Panc1 (cell line): ENCODE results near the gene YAP1. TPM values are rescaled to one million over a fixed set of nuclear protein-coding genes. Genes with fewer than 3 reads are reported as not detected.

ENCODE experiments used
- ATAC-seq: fragments of 200-7000 bp; cut with Tn5 transposase; 2 replicates; pipeline ENCODE4 v1.9.1; 2020; ENCODE audit warnings: mild to moderate bottlenecking, moderate library complexity
- BruUV-seq: library from RNA; stranded (reverse); fragments of 400-500 nt; replicated peaks from 2 replicates; lab custom pipeline; 2021; lab: Mats Ljungman, UMichigan
- CTCF ChIA-PET: fragments of 300-600 bp; sonication (Branson Sonifier 250); formaldehyde crosslinking; loops from one replicate; lab custom pipeline; 2022; ENCODE audit warnings: antibody characterized with exemption; lab: Charles Lee
- POLR2A ChIA-PET: fragments of 300-600 bp; sonication (Branson Sonifier 250); formaldehyde crosslinking; loops from one replicate; lab custom pipeline; 2022; ENCODE audit warnings: antibody characterized with exemption; lab: Charles Lee
- DNase-seq: peaks from one replicate; pipeline ENCODE4 v3.0.0-alpha.2; 2010; ENCODE audit warnings: low read depth, low spot score
- H3K27ac ChIP-seq: 2 replicates; pipeline ENCODE4 v1.5.1; 2011; ENCODE audit warnings: mild to moderate bottlenecking, low read length, inconsistent platforms
- H3K27me3 ChIP-seq: fragments of 200-500 bp; sonication (Bioruptor generic); 2 replicates; pipeline ENCODE4 v1.6.0; 2014; ENCODE audit warnings: low read length, inconsistent platforms; ENCODE audit not compliant: control insufficient read depth, insufficient read depth
- H3K36me3 ChIP-seq: fragments of 200-500 bp; sonication (Bioruptor generic); 2 replicates; pipeline ENCODE4 v1.5.1; 2014; ENCODE audit warnings: inconsistent platforms, mild to moderate bottlenecking, low read length, moderate library complexity; ENCODE audit not compliant: control insufficient read depth, insufficient read depth
- H3K4me1 ChIP-seq: 2 replicates; pipeline ENCODE4 v1.5.1; 2011; ENCODE audit warnings: inconsistent platforms, mild to moderate bottlenecking, low read length, moderate library complexity; ENCODE audit not compliant: control insufficient read depth, insufficient read depth
- H3K4me3 ChIP-seq, 2 experiments: 2 replicates each; pipeline ENCODE4 v1.5.1; 2011 to 2012; ENCODE audit warnings: low read depth in 2 of 2, low read length in 2 of 2, mild to moderate bottlenecking in 2 of 2, inconsistent platforms in 1 of 2, moderate library complexity in 1 of 2
- H3K9me3 ChIP-seq: fragments of 200-500 bp; sonication (Bioruptor generic); 2 replicates; pipeline ENCODE4 v1.5.1; 2014; ENCODE audit warnings: low read depth, mild to moderate bottlenecking, inconsistent platforms, low read length, moderate library complexity; ENCODE audit not compliant: control insufficient read depth, insufficient read depth
- CTCF ChIP-seq: fragments of 450-650 bp; IDR thresholded peaks from 2 replicates; pipeline ENCODE4 v1.5.1; 2017; ENCODE audit warnings: mild to moderate bottlenecking
- POLR2AphosphoS5 ChIP-seq: IDR thresholded peaks from 2 replicates; pipeline ENCODE4 v1.6.1; 2012; ENCODE audit warnings: mild to moderate bottlenecking, low read depth, low read length, moderate library complexity
- REST ChIP-seq, 2 experiments: IDR thresholded peaks; 2 replicates each; pipeline ENCODE4 v1.6.1; 2011 to 2012; ENCODE audit warnings: low read depth in 2 of 2, control low read depth in 1 of 2, low read length in 1 of 2, mild to moderate bottlenecking in 1 of 2, moderate library complexity in 1 of 2; ENCODE audit not compliant: insufficient read depth in 1 of 2
- SIN3A ChIP-seq: IDR thresholded peaks from 2 replicates; pipeline ENCODE4 v1.6.1; 2012; ENCODE audit warnings: low read depth, mild to moderate bottlenecking, low read length, moderate library complexity, borderline replicate concordance; ENCODE audit not compliant: insufficient read depth
- TCF7L2 ChIP-seq: IDR thresholded peaks from 2 replicates; pipeline ENCODE4 v1.6.1; 2011; ENCODE audit warnings: mild to moderate bottlenecking, low read depth, low read length, inconsistent platforms
- in situ Hi-C: cut with HindIII; loops from 2 replicates; pipeline ENCODE4 v1.10.0; 2016; ENCODE audit warnings: low sequenced_read_pairs, low pct_unique_long_range_greater_than_20kb
- intact Hi-C: fragments of 100-400 bp; cut with micrococcal nuclease; formaldehyde crosslinking; loops from one replicate; pipeline ENCODE4 v1.10.0; 2022; ENCODE audit not compliant: unreplicated experiment
- total RNA-seq: library from RNA; stranded (reverse); gene quantifications from one replicate; pipeline ENCODE4 v1.2.1, GENCODE V29; 2021; ENCODE audit not compliant: unreplicated experiment

Gene YAP1
- total RNA-seq, 1 experiment from 2014 or later = 158 TPM

- no peak for TF ChIP-seq CTCF
- TF ChIP-seq REST (IDR thresholded peaks at IDR 0.05; ENCODE audit: insufficient read depth in 1 of 2, low read depth in 2 of 2, low read length in 1 of 2) = no peak
- TF ChIP-seq POLR2AphosphoS5 = no peak
- TF ChIP-seq SIN3A = no peak
- ATAC-seq (no peak), DNase-seq (no peak)
- in situ Hi-C loops = no loop called here
- BruUV-seq = no TSS peak
- POLR2A ChIA-PET = no interaction called here
- H3K4me1 ChIP-seq = peaks cover 11% of the 10 kb centered on the region
- no peak overlapping the region for H3K4me3 ChIP-seq
- H3K27me3 ChIP-seq = no peaks in the 10 kb centered on the region
- intact Hi-C loops = no loop called here
- CTCF ChIA-PET = no interaction called here
- no peaks in the 10 kb centered on the region for H3K9me3 ChIP-seq
- no peaks in the 10 kb centered on the region for H3K36me3 ChIP-seq
- H3K27ac ChIP-seq = peak overlapping the region; percentile 9; the same call in 1 of the 2 replicates
These were observed 166.1 kb downstream of the YAP1 start for GRCh38 chr11:102276362-102276761.

- H3K27ac ChIP-seq = no peak overlapping the region
- peaks cover 11% of the 10 kb centered on the region for H3K4me1 ChIP-seq
- no peaks in the 10 kb centered on the region for H3K36me3 ChIP-seq
- DNase-seq (no peak), ATAC-seq (no peak)
- intact Hi-C loops = no loop called here
- POLR2A ChIA-PET = no interaction called here
- no peaks in the 10 kb centered on the region for H3K27me3 ChIP-seq
- in situ Hi-C loops = no loop called here
- no peak overlapping the region for H3K4me3 ChIP-seq
- TF ChIP-seq POLR2AphosphoS5 (no peak), TCF7L2 (no peak), CTCF (no peak), REST (IDR thresholded peaks at IDR 0.05; ENCODE audit: insufficient read depth in 1 of 2, low read depth in 2 of 2, low read length in 1 of 2) (no peak), SIN3A (no peak)
- CTCF ChIA-PET = interaction anchor here (0.6 kb wide), 1 partner anchor 113 kb away, joined by 11 read pairs; no protein-coding TSS in a partner anchor
- BruUV-seq = no TSS peak
- H3K9me3 ChIP-seq = no peaks in the 10 kb centered on the region
These were observed 166.5 kb downstream of the YAP1 start for GRCh38 chr11:102276783-102277182.
